ENCODE data around the gene PANX2. TPM values are rescaled to one million over a fixed set of nuclear protein-coding genes. Genes with fewer than 3 reads are reported as not detected.
A peak's percentile ranks its signal among the peaks of the same experiment; 100 is the strongest.
"Not testable (repeated sequence)": the region's sequence is repeated elsewhere in the genome, so short reads cannot be mapped to it uniquely, and the experiment has no call there.

PANX2 gene
- total RNA-seq, 1 donor from 2014 or later = 3.0 TPM

DNA sequence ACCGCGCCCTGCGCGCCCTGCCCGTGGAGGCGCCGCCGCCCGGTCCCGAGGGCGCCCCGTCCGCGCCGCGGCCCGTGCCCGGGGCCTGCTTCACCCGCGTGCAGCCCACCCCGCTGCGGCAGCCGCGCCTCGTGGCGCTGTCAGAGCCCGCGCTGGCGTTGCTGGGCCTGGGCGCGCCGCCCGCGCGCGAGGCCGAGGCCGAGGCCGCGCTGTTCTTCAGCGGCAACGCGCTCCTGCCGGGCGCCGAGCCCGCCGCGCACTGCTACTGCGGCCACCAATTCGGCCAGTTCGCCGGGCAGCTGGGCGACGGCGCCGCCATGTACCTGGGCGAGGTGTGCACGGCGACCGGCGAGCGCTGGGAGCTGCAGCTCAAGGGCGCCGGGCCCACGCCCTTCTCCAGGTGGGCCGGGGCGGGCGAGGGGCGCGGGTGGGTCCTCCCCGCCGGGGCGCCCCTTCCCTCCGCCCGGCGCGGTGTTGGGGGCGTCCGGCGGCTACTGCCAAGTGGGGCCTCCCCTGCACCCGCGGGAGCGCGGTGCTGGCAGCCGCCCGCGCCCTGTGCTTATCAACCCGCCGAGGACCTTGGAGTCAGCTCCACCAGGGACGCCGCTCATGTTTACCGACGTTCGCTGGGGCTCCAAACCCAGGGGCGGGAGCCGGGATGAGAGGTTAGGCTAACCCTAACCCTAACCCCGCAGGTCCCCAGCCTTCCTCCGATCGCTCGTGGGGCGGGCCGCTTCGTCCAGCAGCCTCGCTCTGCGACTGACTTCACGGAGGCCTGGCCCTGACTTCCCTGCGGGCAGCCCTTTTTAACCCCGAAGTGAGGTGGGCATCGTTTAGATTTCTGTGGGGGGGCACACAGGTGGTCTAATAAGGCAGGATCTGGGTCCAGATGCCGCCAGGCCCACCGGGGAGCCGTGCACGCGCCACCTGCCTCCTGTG is 30.9 kb downstream of the PANX2 start:
- Mint-ChIP-seq H3K27ac (ENCODE audit: unreplicated experiment) (no peak overlapping the region), H3K36me3 (ENCODE audit: low read depth) (peaks cover 10% of the 10 kb centered on the region), H3K27me3 (ENCODE audit: low read depth) (no peaks in the 10 kb centered on the region), H3K4me3 (ENCODE audit: unreplicated experiment) (peak overlapping the region; percentile 75), H3K4me1 (ENCODE audit: low read depth) (peaks cover 20% of the 10 kb centered on the region), H3K9me3 (ENCODE audit: low read depth) (no peaks in the 10 kb centered on the region)
- TF ChIP-seq, protein P1, sequence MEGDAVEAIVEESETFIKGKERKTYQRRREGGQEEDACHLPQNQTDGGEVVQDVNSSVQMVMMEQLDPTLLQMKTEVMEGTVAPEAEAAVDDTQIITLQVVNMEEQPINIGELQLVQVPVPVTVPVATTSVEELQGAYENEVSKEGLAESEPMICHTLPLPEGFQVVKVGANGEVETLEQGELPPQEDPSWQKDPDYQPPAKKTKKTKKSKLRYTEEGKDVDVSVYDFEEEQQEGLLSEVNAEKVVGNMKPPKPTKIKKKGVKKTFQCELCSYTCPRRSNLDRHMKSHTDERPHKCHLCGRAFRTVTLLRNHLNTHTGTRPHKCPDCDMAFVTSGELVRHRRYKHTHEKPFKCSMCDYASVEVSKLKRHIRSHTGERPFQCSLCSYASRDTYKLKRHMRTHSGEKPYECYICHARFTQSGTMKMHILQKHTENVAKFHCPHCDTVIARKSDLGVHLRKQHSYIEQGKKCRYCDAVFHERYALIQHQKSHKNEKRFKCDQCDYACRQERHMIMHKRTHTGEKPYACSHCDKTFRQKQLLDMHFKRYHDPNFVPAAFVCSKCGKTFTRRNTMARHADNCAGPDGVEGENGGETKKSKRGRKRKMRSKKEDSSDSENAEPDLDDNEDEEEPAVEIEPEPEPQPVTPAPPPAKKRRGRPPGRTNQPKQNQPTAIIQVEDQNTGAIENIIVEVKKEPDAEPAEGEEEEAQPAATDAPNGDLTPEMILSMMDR (IDR thresholded peaks at IDR 0.05) = no peak
- no peak for DNase-seq (ENCODE audit: low spot score)

DNA sequence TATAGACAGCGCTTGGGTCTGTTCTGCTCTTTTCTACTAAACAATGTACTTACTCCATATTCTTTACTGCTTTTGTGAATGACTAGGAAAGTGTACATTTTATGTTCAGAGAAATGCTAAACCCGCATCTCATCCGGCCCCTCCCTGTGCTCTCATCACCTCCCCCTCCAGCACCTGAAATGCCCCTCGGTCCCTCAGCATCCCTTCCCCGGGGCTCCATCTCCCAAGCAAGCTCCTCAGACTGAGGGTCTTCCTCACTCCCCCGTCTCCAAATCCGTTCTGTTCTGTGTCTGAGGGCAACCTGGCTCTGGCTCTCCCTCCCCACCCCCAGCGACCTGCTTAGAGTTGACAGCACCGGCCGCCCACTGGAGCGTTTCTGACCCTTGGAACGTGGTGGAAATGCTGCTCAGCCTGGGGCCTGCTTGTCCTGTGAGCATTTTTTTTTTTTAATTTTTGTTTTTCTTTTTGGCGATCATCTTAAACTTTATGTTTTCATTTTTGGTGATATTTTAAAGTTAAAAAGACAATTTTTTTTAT is 31.7 kb downstream of the PANX2 start:
- no peak for DNase-seq (ENCODE audit: low spot score)
- peak overlapping the region; percentile 75 for H3K4me3 Mint-ChIP-seq (ENCODE audit: unreplicated experiment)
- H3K27ac Mint-ChIP-seq (ENCODE audit: unreplicated experiment) = peak overlapping the region; percentile 13
- no peaks in the 10 kb centered on the region for H3K27me3 Mint-ChIP-seq (ENCODE audit: low read depth)
- H3K36me3 Mint-ChIP-seq (ENCODE audit: low read depth) = peaks cover 11% of the 10 kb centered on the region
- TF ChIP-seq, protein P1 (IDR thresholded peaks at IDR 0.05) = no peak
- peaks cover 21% of the 10 kb centered on the region for H3K4me1 Mint-ChIP-seq (ENCODE audit: low read depth)
- H3K9me3 Mint-ChIP-seq (ENCODE audit: low read depth) = no peaks in the 10 kb centered on the region

DNA sequence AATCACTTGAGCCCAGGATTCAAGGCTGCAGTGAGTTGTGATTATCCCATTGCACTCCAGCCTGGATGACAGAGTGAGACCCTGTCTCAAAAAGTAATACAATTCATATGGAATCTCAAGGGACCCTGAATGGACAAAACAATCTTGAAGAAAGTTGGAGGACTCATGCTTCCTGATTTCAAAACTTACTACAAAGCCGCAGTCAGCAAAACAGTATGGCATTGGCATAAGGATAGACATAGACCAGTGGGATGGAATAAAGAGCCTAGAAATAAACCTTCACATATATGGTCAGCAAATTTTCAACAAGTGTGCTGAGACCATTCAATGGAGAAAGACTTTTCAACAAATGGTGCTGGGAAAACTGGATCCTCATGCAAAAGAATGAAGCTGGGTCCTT is 32.8 kb downstream of the PANX2 start:
- no peaks in the 10 kb centered on the region for H3K27me3 Mint-ChIP-seq (ENCODE audit: low read depth)
- H3K36me3 Mint-ChIP-seq (ENCODE audit: low read depth) = peaks cover 11% of the 10 kb centered on the region
- DNase-seq (ENCODE audit: low spot score) = no peak
- TF ChIP-seq, protein P1 (IDR thresholded peaks at IDR 0.05) = no peak
- H3K27ac Mint-ChIP-seq (ENCODE audit: unreplicated experiment) = no peak overlapping the region
- no peak overlapping the region for H3K4me3 Mint-ChIP-seq (ENCODE audit: unreplicated experiment)
- no peaks in the 10 kb centered on the region for H3K9me3 Mint-ChIP-seq (ENCODE audit: low read depth)
- peaks cover 21% of the 10 kb centered on the region for H3K4me1 Mint-ChIP-seq (ENCODE audit: low read depth)

DNA sequence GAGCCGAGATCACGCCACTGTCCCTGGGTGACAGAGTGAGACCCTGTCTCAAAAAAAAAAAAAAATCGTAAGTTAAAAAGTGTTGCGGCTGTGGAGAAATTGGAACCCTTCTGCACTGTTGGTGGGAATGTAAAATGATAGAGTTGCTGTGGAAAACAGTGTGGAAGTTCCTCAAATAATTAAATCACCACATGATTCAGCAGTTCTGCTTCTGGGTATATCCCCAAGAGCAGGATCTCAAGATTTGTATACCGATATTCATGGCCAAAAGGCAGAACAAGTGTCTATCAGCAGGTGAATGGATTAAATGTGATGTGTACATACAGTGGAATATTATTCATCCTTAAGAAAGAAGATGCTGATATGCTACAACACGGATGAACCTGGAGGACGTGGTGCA is 34.0 kb downstream of the PANX2 start:
- no peaks in the 10 kb centered on the region for H3K9me3 Mint-ChIP-seq (ENCODE audit: low read depth)
- TF ChIP-seq, protein P1 (IDR thresholded peaks at IDR 0.05) = no peak
- peaks cover 11% of the 10 kb centered on the region for H3K36me3 Mint-ChIP-seq (ENCODE audit: low read depth)
- H3K4me3 Mint-ChIP-seq (ENCODE audit: unreplicated experiment) = no peak overlapping the region
- peaks cover 18% of the 10 kb centered on the region for H3K4me1 Mint-ChIP-seq (ENCODE audit: low read depth)
- H3K27me3 Mint-ChIP-seq (ENCODE audit: low read depth) = no peaks in the 10 kb centered on the region
- no peak overlapping the region for H3K27ac Mint-ChIP-seq (ENCODE audit: unreplicated experiment)
- no peak for DNase-seq (ENCODE audit: low spot score)

DNA sequence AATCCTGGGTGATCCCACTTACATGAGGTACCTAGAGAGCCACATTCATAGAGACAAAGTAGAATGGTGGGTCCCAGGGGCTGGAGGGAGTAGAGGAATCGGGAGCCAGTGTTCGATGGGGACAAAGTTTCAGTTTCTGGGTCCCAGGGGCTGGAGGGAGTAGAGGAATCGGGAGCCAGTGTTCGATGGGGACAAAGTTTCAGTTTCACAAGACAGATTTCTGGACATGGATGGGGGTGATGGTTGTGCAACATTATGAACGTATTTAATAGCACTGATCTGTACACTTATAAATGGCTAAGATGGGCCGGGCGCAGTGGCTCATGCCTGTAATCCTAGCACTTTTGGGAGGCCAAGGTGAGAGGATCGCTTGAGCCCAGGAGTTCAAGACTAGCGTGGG is 34.5 kb downstream of the PANX2 start:
- H3K27me3 Mint-ChIP-seq (ENCODE audit: low read depth); H3K9me3 Mint-ChIP-seq (ENCODE audit: low read depth); H3K4me3 Mint-ChIP-seq (ENCODE audit: unreplicated experiment); DNase-seq (ENCODE audit: low spot score); H3K27ac Mint-ChIP-seq (ENCODE audit: unreplicated experiment): not testable (repeated sequence)
- H3K4me1 Mint-ChIP-seq (ENCODE audit: low read depth) = peaks cover 17% of the 10 kb centered on the region
- H3K36me3 Mint-ChIP-seq (ENCODE audit: low read depth) = peaks cover 13% of the 10 kb centered on the region

Data from chondrocyte (in vitro differentiated cells).